ENCODE results near the gene GLOD5. TPM values are rescaled to one million over a fixed set of nuclear protein-coding genes. Genes with fewer than 3 reads are reported as not detected.

The GLOD5 gene
- total RNA-seq, 2 experiments from 2014 or later = not detected

GRCh38 chrX:48800574-48801279, 39.2 kb downstream of the GLOD5 start:
- no peak for TF ChIP-seq EZH2phosphoT487 (IDR thresholded peaks at IDR 0.05; ENCODE audit: borderline replicate concordance, low read depth, low read length)
- TF ChIP-seq CTCF (conservative IDR thresholded peaks at IDR 0.05; ENCODE audit: low read length) = no peak
- H3K27ac ChIP-seq (ENCODE audit: low read depth, low read length, poor library complexity, severe bottlenecking) = peak overlapping the region; percentile 71
- no peaks in the 10 kb centered on the region for H4K20me1 ChIP-seq (ENCODE audit: insufficient read depth, low read length)
- DNase-seq (ENCODE audit: low spot score) = peak; percentile 2
- H3K4me3 ChIP-seq (ENCODE audit: low read depth, low read length, poor library complexity, severe bottlenecking) = peak overlapping the region; percentile 77
- H3K4me1 ChIP-seq (ENCODE audit: insufficient read depth, low read length, poor library complexity, severe bottlenecking) = peaks cover 18% of the 10 kb centered on the region
- intact Hi-C loops (cut with micrococcal nuclease; ENCODE audit: unreplicated experiment) = loop anchor here (2.0 to 10.0 kb wide), 3 partner anchors 63 to 124 kb away; partner anchors contain the start of genes PQBP1 and TIMM17B
- TSS peak; percentile 97 for BruUV-seq (replicated peaks)
- CTCF ChIA-PET (ENCODE audit: unreplicated experiment) = interaction anchor here (1.0 kb wide), 1 partner anchor 152 kb away, joined by 3 read pairs; no protein-coding TSS in a partner anchor
- peak overlapping the region; percentile 69; the same call in 1 of the 2 replicates for H2AFZ ChIP-seq (ENCODE audit: low read length)
- no peaks in the 10 kb centered on the region for H3K9me2 ChIP-seq (ENCODE audit: insufficient read depth, low read length)
- POLR2A ChIA-PET = interaction anchor here (1.4 to 1.5 kb wide), 2 partner anchors 24 to 148 kb away, joined by 3 to 4 read pairs; no protein-coding TSS in a partner anchor
- H3K79me2 ChIP-seq (ENCODE audit: insufficient read depth, low read depth, low read length) = peaks cover 8% of the 10 kb centered on the region; the same call in 1 of the 2 replicates
- H3K36me3 ChIP-seq (ENCODE audit: insufficient read depth, low read length) = peaks cover 14% of the 10 kb centered on the region
- H3K9me3 ChIP-seq (ENCODE audit: low read length) = no peaks in the 10 kb centered on the region
- H3K4me2 ChIP-seq (ENCODE audit: low read length) = peak overlapping the region; percentile 75

- peak; percentile 98 for DNase-seq (ENCODE audit: low spot score)
- H3K27ac ChIP-seq (ENCODE audit: low read depth, low read length, poor library complexity, severe bottlenecking) = peak within 1 kb of the TSS; percentile 86
- intact Hi-C loops (cut with micrococcal nuclease; ENCODE audit: unreplicated experiment) = loop anchor here (2.0 to 10.0 kb wide), 3 partner anchors 64 to 125 kb away; partner anchors contain the start of genes PQBP1 and TIMM17B
- H3K4me3 ChIP-seq (ENCODE audit: low read depth, low read length, poor library complexity, severe bottlenecking) = peak within 1 kb of the TSS; percentile 77
- no peak for TF ChIP-seq CTCF (conservative IDR thresholded peaks at IDR 0.05; ENCODE audit: low read length)
- TF ChIP-seq EZH2phosphoT487 (IDR thresholded peaks at IDR 0.05; ENCODE audit: borderline replicate concordance, low read depth, low read length) = no peak
- peak within 1 kb of the TSS; percentile 97 for H3K4me2 ChIP-seq (ENCODE audit: low read length)
- peaks cover 14% of the 10 kb centered on the region for H3K36me3 ChIP-seq (ENCODE audit: insufficient read depth, low read length)
- CTCF ChIA-PET (ENCODE audit: unreplicated experiment) = interaction anchor here (0.5 to 1.0 kb wide), 3 partner anchors 9 to 242 kb away, joined by 3 read pairs; partner anchors contain the start of gene TFE3
- H4K20me1 ChIP-seq (ENCODE audit: insufficient read depth, low read length) = no peaks in the 10 kb centered on the region
- POLR2A ChIA-PET = interaction anchor here (0.7 to 1.5 kb wide), 3 partner anchors 25 to 153 kb away, joined by 3 to 4 read pairs (median 3); no protein-coding TSS in a partner anchor
- H2AFZ ChIP-seq (ENCODE audit: low read length) = peak within 1 kb of the TSS; percentile 69; the same call in 1 of the 2 replicates
- H3K4me1 ChIP-seq (ENCODE audit: insufficient read depth, low read length, poor library complexity, severe bottlenecking) = peaks cover 18% of the 10 kb centered on the region
- BruUV-seq (replicated peaks) = no TSS peak
- H3K9me2 ChIP-seq (ENCODE audit: insufficient read depth, low read length) = no peaks in the 10 kb centered on the region
- H3K9me3 ChIP-seq (ENCODE audit: low read length) = no peaks in the 10 kb centered on the region
- H3K79me2 ChIP-seq (ENCODE audit: insufficient read depth, low read depth, low read length) = peaks cover 8% of the 10 kb centered on the region; the same call in 1 of the 2 replicates
These were observed 39.9 kb downstream of the GLOD5 start, which contains the start of gene HDAC6 for GRCh38 chrX:48801280-48802088. HDAC6 (plus strand) TSS chrX:48802067; CDS start chrX:48802693, 626 bp downstream.

Measured in OCI-LY7 (cell line).